ENCODE data around the gene ARRB1.

Gene ARRB1

DNA sequence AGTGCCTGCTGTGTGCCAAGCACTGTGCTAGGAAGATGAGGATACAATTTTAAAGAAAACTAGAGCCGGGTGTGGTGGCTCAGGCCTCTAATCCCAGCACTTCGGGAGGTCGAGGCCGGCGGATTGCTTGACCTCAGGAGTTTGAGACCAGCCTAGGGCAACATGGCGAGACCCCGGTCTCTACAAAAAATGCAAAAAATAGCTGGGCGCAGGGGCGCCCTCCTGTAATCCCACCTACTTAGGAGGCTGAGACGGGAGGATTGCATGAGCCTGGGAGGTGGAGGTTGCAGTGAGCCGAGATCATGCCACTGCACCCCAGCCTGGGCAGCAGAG, 102.6 kb downstream of the ARRB1 start:
- no peak for DNase-seq (ENCODE audit: low spot score)

DNA sequence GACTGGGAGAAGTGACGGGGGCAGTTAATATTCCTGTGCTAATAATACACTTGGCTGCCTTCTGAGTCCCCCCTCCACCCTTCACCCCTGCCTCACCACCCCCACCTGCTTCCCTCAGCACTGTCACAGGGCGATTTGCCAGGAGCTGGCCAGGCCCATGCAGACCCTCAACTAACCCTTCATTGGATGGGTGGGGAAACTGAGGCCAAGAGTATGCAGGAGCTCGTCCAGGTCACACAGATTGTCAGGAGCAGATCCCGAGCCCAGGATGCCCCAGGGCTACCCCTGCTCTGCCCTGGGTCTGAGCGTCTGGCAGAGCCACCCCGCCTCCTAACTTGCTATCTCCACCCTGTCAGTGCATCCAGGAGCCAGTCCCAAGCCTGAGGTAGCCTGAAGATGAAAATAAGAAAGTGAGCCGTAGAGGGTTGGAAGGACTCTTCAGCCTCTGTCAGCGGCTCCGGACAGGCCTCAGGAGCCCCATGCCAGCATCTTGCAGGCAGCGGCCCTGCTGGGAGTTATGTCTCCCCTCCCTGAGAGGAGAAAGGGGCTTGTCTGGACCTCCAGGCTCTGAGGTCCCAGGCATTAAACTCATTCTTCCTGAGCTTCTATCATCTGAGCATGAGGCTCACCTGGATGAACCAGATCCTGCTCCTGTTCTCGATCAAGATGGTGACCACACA, 104.7 kb downstream of the ARRB1 start:
- DNase-seq (ENCODE audit: low spot score) = no peak

DNA sequence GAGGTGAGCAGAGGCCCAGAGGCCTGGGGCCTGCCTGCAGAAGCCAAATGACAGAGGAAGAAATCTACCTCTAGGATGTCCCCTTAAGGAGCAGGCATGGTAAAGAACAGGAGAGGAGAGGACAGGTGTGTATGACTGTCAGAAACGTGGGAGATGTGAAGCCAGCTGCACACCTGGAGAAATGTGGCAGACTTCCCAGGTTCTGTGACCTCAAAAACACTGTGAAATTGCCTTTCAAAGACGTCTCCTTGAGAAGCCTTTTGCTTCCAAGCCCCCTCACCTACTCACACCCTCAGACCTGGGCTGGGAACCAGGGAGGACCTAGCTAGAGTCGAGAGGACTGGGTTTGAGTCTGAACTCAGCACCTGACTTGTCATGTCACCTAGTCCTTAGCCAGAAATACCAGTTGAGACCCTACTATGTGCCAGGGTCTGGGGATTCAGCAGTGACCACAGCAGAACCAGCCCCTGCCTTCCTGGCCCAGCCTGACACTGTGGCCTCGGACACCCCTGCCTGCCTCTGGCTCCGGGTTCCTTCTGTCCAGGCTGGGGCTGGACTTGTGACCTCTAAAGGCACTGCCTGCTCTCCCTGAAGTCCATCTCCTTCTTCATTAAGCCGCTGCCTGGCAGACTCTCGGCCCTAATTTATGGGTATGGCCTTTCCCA, 105.3 kb downstream of the ARRB1 start:
- DNase-seq (ENCODE audit: low spot score) = no peak

DNA sequence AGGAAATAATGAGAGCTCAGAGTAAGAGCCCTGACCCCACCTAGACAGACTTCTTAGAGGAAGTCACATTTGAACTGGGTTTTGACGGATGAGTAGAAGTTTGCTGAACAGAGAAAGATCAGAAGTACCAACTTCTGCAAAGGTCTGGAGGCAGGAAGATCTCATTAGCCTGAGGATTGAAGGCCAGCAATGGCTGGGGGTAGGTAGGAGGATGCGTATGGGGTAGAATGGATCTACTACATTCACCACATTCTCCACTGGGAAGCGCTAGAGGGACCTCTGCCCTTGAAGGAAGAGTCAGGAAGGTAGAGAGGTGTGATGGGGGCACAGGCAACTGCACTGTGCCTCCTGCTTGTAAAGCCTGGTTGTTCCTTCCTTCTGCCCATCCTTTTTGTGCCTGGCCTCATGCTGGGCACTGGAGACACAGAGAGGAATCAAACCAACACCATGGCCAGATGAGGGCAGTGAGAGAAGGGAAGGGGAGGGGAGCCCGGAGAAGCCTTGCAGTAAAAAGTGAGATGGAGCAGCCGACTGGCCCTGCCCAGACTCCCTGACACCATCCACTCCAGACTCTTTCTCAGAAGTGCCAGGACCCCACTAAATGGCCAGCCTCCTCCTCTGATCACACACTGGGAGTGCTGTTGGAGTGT, 106.0 kb downstream of the ARRB1 start:
- DNase-seq (ENCODE audit: low spot score) = no peak

DNA sequence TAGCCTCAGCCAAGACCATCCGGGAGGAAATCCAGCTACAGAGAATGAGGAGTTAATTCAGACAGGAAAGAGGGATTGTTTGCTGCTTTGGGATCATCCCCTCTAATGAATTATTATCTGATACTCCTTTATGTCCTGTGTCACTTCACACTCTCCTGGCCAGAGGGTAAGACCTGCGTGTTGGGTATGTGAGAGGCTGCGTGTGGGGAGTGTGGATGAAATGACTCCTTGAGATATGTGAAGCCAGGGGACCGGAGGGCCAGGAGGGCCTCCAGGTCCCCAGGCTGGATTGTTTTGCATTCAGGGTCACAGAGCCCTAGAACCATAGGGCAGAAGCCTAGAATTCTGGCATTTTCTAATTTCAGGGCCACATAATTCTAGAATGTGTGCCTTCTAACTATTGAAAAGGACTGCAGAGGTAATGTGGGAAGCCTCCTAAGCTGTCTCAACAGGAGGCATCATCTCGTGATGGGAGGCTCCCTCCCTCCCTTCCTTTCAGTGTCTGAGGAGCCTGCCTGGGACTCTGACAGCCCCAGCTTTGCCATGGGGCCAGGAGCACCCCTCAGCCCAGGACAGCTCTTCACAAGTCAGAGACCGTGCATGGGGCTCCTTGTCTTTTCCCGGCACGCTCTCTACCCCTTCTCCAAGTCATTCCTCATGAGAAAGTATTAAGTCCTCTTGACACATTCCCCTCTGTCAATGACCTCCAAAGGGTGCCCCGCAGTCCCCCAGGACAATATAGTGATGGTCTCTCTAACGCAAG, 107.2 kb downstream of the ARRB1 start:
- DNase-seq (ENCODE audit: low spot score) = no peak

- no peak for DNase-seq (ENCODE audit: low spot score)
Measured at GRCh38 chr11:75242722-75243600, 108.5 kb downstream of the ARRB1 start.

DNA sequence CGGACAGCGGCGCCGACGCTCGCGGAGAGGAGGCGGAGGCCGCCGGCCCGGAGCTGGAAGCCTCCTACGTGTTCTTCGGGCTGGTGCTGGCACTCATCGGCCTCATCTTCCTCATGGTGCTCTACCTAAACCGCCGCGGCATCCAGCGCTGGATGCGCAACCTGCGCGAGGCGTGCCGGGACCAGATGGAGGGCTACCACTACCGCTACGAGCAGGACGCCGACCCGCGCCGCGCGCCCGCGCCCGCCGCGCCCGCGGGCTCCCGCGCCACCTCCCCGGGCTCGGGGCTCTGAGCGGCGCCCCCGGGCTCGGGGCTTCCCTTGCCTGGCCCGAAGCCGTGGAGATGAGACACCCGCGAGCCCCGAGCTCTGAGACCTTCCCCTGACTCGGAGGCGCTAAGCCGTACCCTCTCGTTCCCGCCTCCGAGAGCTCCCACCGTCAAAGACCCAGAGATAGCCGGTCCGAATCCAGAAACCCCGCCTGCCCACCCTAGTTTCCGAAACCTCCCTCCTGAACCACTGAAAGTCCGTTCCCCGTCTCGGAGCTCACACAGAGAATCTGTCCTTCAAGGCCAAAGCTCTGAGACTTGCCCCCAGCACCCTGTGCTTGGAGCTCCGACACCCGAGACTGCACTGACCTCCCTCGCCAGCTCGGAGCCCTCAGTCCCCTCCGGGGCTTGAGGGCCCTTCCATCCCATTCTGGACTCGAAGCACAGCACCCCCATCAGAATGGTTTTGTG, 109.4 kb downstream of the ARRB1 start:
- DNase-seq (ENCODE audit: low spot score) = no peak

GRCh38 chr11:75241036-75241905, 110.2 kb downstream of the ARRB1 start:
- peak; percentile 84 for DNase-seq (ENCODE audit: low spot score)

DNA sequence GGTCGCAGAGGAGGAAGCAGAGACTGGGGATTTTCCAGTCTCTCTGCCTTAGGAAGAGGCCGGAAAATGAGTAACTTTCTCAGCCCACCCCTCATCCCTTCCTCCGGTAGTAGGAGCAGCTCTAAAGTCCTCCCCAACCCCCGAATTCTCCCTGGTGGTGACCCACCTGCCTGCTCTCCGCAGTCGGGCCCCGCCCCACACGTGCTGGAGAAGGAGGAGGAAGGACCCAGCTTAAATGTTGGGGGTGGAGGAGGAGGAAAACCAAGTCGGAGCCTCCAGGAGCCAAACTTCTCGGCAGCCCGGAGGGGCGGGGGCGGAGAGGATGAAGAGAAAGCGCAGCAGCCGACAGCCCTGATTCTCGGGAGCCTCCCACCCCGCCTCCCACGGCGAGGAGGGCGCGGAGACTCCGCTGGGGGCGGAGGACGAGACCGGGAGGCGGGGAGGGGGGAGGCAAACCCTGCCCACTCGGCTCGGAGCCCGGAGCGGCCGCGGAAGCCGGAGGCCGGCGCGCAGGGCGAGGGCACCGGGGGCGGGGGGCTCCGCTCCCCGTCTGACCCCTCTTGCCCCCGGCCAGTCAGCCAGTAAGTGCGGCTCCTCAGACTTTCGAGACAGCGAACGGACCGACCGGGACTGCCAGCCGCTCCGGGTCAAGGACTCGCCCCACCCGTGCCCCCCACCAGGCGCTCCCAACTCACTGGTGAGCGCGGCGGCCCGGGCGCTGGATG, 111.0 kb downstream of the ARRB1 start, which contains the start of gene TPBGL:
Gene TPBGL, plus strand, starts transcription at position 464 of the 725 bp plus-strand sequence. CDS start 276 bp downstream, outside the sequence.
- DNase-seq (ENCODE audit: low spot score) = no peak

- no peak for DNase-seq (ENCODE audit: low spot score)
Measured at GRCh38 chr11:75239531-75240290, 111.8 kb downstream of the ARRB1 start.

DNA sequence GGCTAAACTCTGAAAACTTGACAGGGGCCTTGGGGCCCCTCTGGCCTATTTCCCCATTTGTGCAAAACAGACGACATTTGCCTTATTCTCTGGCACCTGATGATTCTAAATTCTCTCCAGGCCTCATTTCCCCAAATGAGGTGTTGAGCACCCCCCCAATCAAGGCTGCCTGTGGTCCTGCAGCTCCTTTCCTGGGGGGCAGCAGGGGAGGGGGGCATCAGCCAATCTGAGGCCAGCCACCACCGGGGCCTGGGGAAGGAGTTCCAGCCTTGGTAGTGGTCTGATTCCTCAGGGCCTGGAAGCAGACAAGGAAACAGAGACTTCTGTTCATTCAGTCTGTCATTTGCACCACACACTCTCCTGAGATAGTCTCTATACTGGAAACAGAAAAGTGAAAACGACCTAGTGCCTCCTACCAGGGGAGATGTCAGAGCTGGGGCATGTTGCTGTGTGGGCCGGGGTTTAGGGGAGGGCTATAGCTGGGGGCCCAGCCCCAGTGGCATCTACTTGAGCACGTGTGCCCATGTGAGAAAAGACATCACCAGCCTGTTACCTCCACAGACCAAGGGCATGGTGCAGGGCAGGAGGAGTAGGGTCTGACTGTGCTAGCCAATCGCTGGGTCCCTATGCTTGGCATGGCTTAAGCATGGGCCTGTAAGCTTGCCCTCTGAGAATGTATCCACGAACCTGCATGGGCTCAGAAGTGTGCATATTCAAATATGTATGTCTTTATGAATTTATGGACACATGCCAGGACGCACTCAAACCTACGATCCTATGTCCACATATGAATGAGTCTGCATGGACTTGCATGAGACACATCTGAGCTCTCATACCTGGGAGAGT, 112.6 kb downstream of the ARRB1 start:
- DNase-seq (ENCODE audit: low spot score) = no peak

- DNase-seq (ENCODE audit: low spot score) = no peak
Measured at GRCh38 chr11:75237050-75237449, 114.4 kb downstream of the ARRB1 start.

DNA sequence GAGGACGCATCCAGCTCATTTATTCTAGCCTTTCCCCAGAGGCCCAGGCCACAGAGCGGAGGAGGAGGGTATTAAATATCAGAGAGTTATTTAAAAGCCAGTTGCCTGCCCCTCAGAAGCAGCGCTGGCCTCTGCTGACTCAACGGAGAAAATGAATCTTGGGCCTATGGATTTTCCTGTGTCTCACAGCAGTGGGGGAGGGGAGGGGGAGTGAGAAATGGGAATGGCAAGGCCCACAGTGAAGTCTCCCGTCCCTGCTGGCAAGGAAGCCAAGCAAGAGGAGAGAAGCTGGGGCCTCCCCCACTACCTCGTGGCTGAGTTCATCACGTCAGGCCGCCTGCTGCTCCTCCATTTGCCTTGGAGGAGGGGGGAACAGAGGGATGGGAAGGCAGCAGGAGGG, 115.4 kb downstream of the ARRB1 start:
- no peak for DNase-seq (ENCODE audit: low spot score)

GRCh38 chr11:75233754-75234172, 117.7 kb downstream of the ARRB1 start:
- DNase-seq (ENCODE audit: low spot score) = peak; percentile 52

- no peak for DNase-seq (ENCODE audit: low spot score)
Measured at GRCh38 chr11:75230621-75231020, 120.8 kb downstream of the ARRB1 start.

DNA sequence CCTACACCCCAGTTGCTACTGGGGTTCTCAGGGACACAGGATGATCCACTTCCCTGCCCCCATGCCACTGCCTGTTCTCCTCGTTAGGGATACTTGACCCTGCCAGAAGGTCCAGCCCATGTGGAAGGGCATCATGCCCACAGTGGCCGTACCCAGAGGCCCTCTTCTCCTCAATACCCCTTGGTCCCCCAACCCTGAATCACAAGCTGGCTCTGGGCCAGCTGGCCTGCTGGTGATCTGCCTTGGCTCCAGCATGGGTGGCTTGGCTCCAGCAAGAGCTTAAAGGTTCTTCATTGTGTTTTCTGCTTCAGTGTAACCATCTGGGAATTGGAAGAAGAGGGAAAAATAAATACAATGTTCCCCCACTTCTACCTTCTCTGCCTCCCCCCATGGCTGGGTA, 122.0 kb downstream of the ARRB1 start:
- DNase-seq (ENCODE audit: low spot score) = no peak

- no peak for DNase-seq (ENCODE audit: low spot score)
Measured at GRCh38 chr11:75225794-75226193, 125.7 kb downstream of the ARRB1 start.
